NCI-H2196 (cell line): ENCODE results near the gene PSMA5.

ENCODE experiments used
- DNase-seq: peaks from one replicate; lab custom pipeline; 2025; ENCODE audit not compliant: unreplicated experiment; lab: John Stamatoyannopoulos, UW

PSMA5 gene

GRCh38 chr1:109370712-109371340, 55.4 kb downstream of the PSMA5 start:
- no peak for DNase-seq

DNA sequence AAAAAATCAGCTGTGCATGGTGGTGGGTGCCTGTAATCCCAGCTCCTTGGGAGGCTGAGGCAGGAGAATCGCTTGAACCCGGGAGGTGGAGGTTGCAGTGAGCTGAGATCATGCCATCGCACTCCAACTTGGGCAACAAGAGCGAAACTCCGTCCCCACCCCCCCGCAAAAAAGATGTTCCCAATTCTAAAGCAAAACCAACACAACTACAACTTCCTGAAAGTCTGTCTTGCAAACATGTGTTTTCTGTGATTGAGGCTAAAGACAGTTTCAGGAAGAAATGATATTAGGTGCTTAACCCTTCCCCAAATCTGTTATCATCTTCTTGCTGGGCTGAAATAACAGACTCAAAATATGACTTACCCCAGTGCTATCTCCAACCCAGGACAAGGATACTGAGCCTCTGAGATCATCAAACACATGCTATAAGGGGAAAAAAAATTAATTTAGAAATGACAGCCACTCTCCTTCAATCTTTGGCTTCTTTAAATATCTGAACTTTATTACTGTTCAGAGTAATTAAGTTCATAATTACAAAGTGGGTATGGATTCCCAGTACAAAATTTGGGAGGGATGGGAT, 57.0 kb downstream of the PSMA5 start:
- DNase-seq = no peak

DNA sequence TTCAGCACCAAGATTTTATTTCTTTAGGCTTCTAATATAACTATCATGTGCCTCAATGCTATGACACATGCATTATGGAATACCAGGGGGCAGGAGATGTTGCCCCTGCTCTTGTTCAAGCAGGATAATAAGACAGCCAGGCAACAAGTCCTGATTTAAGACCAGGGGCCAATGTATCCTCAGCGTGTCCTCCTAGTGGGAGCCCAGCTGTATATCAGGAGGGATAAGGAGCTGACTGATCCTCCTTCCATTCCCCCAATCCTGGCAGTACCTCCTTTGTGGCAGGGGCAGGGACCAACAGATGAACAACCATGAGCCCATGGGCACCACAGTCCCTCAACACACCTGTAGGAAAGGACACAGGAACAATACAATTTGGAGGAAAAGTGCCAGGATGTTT, 57.8 kb downstream of the PSMA5 start:
- no peak for DNase-seq

- DNase-seq = no peak
Observed at GRCh38 chr1:109367626-109368025, 58.6 kb downstream of the PSMA5 start.

- DNase-seq = no peak
Observed at GRCh38 chr1:109365642-109366204, 60.5 kb downstream of the PSMA5 start.

- DNase-seq = no peak
Observed at GRCh38 chr1:109361649-109362048, 64.6 kb downstream of the PSMA5 start.

DNA sequence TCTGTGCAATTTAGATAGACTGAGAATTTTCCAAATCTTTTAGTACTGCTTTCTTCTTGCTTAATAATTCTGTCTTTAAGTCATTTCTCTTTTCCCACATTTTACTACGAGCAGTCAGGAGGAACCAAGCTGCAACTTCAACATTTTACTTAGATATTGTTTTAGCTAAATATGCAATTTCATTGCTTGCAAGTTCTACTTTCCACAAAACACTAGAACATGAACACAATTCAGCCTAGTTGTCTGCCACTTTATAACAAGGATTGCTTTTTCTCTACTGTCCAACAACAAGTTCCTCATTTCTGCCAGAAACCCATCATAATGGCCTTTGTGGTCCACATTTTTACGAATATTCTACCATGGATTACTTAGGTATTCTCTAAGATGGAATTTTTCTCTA, 65.2 kb downstream of the PSMA5 start:
- DNase-seq = no peak

DNA sequence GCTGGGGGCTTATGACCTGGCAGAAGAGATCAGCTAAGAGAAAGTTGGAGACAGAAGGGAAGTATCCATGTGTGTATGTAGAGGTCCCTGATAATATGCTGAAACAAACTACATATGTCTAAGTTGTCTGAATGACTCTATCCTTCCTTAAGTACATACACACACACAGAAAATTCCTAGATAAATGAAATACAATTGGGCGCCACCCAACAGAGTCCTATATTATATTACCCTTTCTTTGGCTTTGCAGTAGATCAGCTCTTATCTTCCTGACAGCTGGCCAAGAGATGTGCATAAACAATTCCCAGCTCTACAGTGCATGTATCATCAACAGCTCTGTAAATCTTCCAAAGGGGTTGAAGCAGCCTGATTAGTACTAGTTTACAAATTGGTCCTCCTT, 68.6 kb downstream of the PSMA5 start:
- peak; percentile 30 for DNase-seq

DNA sequence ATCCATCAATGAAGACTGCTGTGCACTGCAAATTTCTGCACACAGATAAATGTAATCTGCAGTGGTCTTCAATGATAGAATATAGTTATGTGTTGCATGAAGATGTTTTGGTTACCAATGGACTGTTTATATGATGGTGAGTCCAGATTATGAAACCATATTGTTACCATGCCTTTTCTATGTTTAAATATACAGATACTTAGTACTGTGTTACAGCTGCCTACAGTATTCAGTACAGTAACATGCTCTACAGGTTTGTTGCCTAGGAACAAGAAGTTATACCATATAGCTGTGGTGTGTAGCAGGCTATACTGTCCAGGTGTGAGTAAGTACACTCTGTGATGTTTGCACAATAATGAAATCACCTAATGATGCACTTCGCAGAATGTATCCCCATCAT, 69.3 kb downstream of the PSMA5 start:
- no peak for DNase-seq

DNA sequence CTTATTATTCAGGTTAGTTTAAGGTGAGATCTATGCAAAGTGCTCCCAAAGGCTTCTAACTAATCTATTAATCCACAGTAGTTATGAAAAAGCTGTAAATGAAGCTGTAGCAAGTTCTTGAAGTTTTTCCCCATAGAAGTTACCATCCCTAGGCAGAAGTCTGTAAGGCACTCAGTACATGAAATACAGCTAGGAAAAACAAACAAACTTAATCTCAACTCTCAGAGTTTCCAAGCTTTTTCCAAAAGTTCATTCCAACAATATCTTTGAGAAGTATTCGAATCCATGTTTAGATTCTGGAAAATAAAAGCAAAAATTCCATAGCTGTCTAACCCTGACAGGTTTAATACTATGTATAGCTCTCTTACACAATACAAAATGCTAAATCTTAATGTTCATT, 69.7 kb downstream of the PSMA5 start:
- DNase-seq = no peak

DNA sequence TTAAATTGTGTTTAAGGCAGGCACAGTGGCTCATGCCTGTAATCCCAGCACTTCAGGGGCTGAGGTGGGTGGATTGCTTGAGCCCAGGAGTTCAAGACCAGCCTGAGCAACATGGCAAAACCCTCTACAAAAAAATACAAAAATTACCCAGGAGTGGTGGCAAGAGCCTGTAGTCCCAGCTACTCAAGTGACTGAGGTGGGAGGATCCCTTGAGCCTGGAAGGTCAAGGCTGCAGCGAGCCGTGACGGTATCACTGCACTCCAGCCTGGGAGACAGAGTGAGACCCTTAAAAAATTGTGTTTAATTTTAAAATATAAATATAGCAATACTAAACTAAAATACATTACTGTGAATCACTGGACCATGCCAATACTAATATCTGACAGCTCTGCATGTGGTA, 71.3 kb downstream of the PSMA5 start:
- DNase-seq = no peak

- no peak for DNase-seq
Observed at GRCh38 chr1:109351457-109351856, 74.8 kb downstream of the PSMA5 start.

DNA sequence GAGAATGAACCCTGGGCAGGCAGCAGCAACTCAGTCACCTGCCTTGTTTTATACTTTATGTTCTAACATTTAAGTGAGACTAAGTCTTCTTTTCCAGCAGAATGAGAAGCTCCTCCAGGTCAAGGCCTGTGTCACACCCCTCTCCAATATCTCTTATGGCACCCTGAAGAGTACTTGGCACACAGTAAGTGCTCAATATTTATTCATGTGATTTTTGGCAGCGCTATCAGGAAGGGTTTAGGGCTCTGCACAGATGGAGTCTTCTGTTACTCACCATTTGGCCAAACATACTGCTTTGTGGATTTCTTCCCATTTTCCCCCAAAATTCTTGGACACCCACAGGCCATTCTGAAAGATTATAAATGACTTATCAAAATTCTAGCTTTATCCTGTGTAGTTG, 75.6 kb downstream of the PSMA5 start:
- DNase-seq = peak; percentile 22

GRCh38 chr1:109350182-109350581, 76.1 kb downstream of the PSMA5 start:
- no peak for DNase-seq
